SK-N-SH treated with all-trans-retinoic acid at 6 μM for 48 hours (cell line): ENCODE measurements around the gene CMIP.
A peak's percentile ranks its signal among the peaks of the same experiment; 100 is the strongest.

Experiments used
- ATAC-seq: fragments of 200-7000 bp; cut with Tn5 transposase; 3 replicates; pipeline ENCODE4 v1.9.1; 2020; ENCODE audit warnings: mild to moderate bottlenecking, moderate library complexity
- ARNTL ChIP-seq: fragments of 450-650 bp; formaldehyde crosslinking; IDR thresholded peaks from 2 replicates; pipeline ENCODE4 v1.5.0; 2020; ENCODE audit warnings: low read depth, mild to moderate bottlenecking, moderate library complexity, borderline replicate concordance
- BACH2 ChIP-seq: fragments of 250-450 bp; sonication (Bioruptor Pico); IDR thresholded peaks from 2 replicates; pipeline ENCODE4 v1.9.0; 2021; ENCODE audit warnings: mild to moderate bottlenecking, borderline replicate concordance
- CREB5 ChIP-seq: fragments of 250-450 bp; sonication (Bioruptor Pico); IDR thresholded peaks from 2 replicates; pipeline ENCODE4 v1.5.1; 2020; ENCODE audit warnings: low read depth, mild to moderate bottlenecking, moderate library complexity
- CSDC2 ChIP-seq: fragments of 250-450 bp; sonication (Bioruptor Pico); IDR thresholded peaks from 2 replicates; pipeline ENCODE4 v1.5.0; 2020; ENCODE audit warnings: mild to moderate bottlenecking, moderate library complexity
- CSRNP3 ChIP-seq: fragments of 250-450 bp; sonication (Bioruptor Pico); IDR thresholded peaks from 2 replicates; pipeline ENCODE4 v1.5.1; 2021; ENCODE audit warnings: mild to moderate bottlenecking, moderate library complexity
- ISL1 ChIP-seq: fragments of 250-450 bp; sonication (Bioruptor Pico); IDR thresholded peaks from 2 replicates; pipeline ENCODE4 v2.1.2; 2022; ENCODE audit warnings: mild to moderate bottlenecking, moderate library complexity
- PATZ1 ChIP-seq: fragments of 250-450 bp; sonication (Bioruptor Pico); IDR thresholded peaks from 2 replicates; pipeline ENCODE4 v1.8.0; 2020; ENCODE audit warnings: mild to moderate bottlenecking, moderate library complexity, borderline replicate concordance
- PPARA ChIP-seq: fragments of 250-450 bp; sonication (Bioruptor Pico); IDR thresholded peaks from 2 replicates; pipeline ENCODE4 v1.5.0; 2020; ENCODE audit warnings: mild to moderate bottlenecking, borderline replicate concordance
- SNAI2 ChIP-seq: fragments of 250-450 bp; sonication (Bioruptor Pico); IDR thresholded peaks from 2 replicates; pipeline ENCODE4 v1.5.0; 2020; ENCODE audit warnings: mild to moderate bottlenecking, moderate library complexity
- TCF4 ChIP-seq: fragments of 250-450 bp; sonication (Bioruptor Pico); IDR thresholded peaks from 2 replicates; pipeline ENCODE4 v1.8.0; 2021; ENCODE audit warnings: mild to moderate bottlenecking, moderate library complexity, borderline replicate concordance
- TSHZ2 ChIP-seq: fragments of 250-450 bp; sonication (Bioruptor Pico); IDR thresholded peaks from 2 replicates; pipeline ENCODE4 v1.5.0; 2020; ENCODE audit warnings: mild to moderate bottlenecking, moderate library complexity
- ZC3H10 ChIP-seq: fragments of 250-450 bp; sonication (Bioruptor Pico); IDR thresholded peaks from 2 replicates; pipeline ENCODE4 v1.5.1; 2021; ENCODE audit warnings: mild to moderate bottlenecking, moderate library complexity
- ZFP3 ChIP-seq: fragments of 250-450 bp; sonication (Bioruptor Pico); IDR thresholded peaks from 2 replicates; pipeline ENCODE4 v1.5.0; 2020; ENCODE audit warnings: mild to moderate bottlenecking, moderate library complexity
- ZFP30 ChIP-seq: fragments of 450-650 bp; formaldehyde crosslinking; IDR thresholded peaks from 2 replicates; pipeline ENCODE4 v1.5.0; 2022; ENCODE audit warnings: mild to moderate bottlenecking, moderate library complexity
- ZNF565 ChIP-seq: fragments of 450-650 bp; formaldehyde crosslinking; conservative IDR thresholded peaks from 2 replicates; pipeline ENCODE4 v1.5.0; 2020; ENCODE audit warnings: low read depth, mild to moderate bottlenecking, moderate library complexity
- ZNF70 ChIP-seq: fragments of 450-650 bp; formaldehyde crosslinking; IDR thresholded peaks from 2 replicates; pipeline ENCODE4 v1.5.0; 2020; ENCODE audit warnings: mild to moderate bottlenecking, moderate library complexity

CMIP gene

GRCh38 chr16:81633147-81633619 is 188.6 kb downstream of the CMIP start:
- ATAC-seq = peak; percentile 31; the same call in 1 of the 3 replicates
- TF ChIP-seq CSDC2 (CRISPR knock-in tag) = no peak

GRCh38 chr16:81633680-81634379 is 189.2 kb downstream of the CMIP start:
- TF ChIP-seq TSHZ2 (CRISPR knock-in tag) (no peak), ZC3H10 (CRISPR knock-in tag) (no peak), BACH2 (CRISPR knock-in tag) (no peak)
- TF ChIP-seq, all 23 proteins: peak for 0
- ATAC-seq = no peak

GRCh38 chr16:81634380-81635062 is 189.9 kb downstream of the CMIP start:
- ATAC-seq = no peak
- TF ChIP-seq CREB5 (CRISPR knock-in tag) = no peak
- TF ChIP-seq ZNF565 (CRISPR knock-in tag) = no peak
- TF ChIP-seq PATZ1 (CRISPR knock-in tag) = no peak
- TF ChIP-seq ZNF70 (CRISPR knock-in tag) = no peak
- no peak for TF ChIP-seq TSHZ2 (CRISPR knock-in tag)
- no peak for TF ChIP-seq CSDC2 (CRISPR knock-in tag)
- no peak for TF ChIP-seq CSRNP3 (CRISPR knock-in tag)
- no peak for TF ChIP-seq ARNTL (CRISPR knock-in tag)
- TF ChIP-seq ZFP30 = no peak
- no peak for TF ChIP-seq ISL1 (CRISPR knock-in tag)
- no peak for TF ChIP-seq SNAI2 (CRISPR knock-in tag)
- TF ChIP-seq PPARA (CRISPR knock-in tag) = no peak
- no peak for TF ChIP-seq TCF4
- TF ChIP-seq BACH2 (CRISPR knock-in tag) = no peak
- no peak for TF ChIP-seq ZFP3 (CRISPR knock-in tag)
- TF ChIP-seq ZC3H10 (CRISPR knock-in tag) = no peak
